Right atrium auricular region (tissue), 2 donors: ENCODE results near the gene ACTL6A. TPM values are rescaled to one million over a fixed set of nuclear protein-coding genes. Genes with fewer than 3 reads are reported as not detected.

Experiments
- DNase-seq: peaks from one replicate; pipeline ENCODE4 v3.0.0-alpha.2; 2019; ENCODE audit warnings: low spot score
- H3K27ac ChIP-seq, 2 donors: fragments of 200-600 bp; sonication (generic); 1 replicate in 1 of 2; 2 replicates in 1 of 2; pipeline ENCODE4 v1.5.1; 2016 to 2019
- H3K27me3 ChIP-seq, 2 donors: fragments of 200-600 bp; sonication (generic); one replicate each; pipeline versions ENCODE4 v1.5.1 to v1.6.0; 2017 to 2019
- H3K36me3 ChIP-seq: fragments of 200-600 bp; sonication (generic); one replicate; pipeline ENCODE4 v1.5.1; 2016
- H3K4me1 ChIP-seq, 2 donors: fragments of 200-600 bp; sonication (generic); one replicate each; pipeline versions ENCODE4 v1.5.1 to v1.6.0; 2017 to 2019
- H3K4me3 ChIP-seq, 2 donors: fragments of 200-600 bp; sonication (generic); 1 replicate in 1 of 2; 2 replicates in 1 of 2; pipeline ENCODE4 v1.5.1; 2017 to 2019; ENCODE audit warnings: mild to moderate bottlenecking in 1 of 2, moderate library complexity in 1 of 2
- H3K9me3 ChIP-seq, 2 donors: fragments of 200-600 bp; sonication (generic); one replicate each; pipeline ENCODE4 v1.5.1; 2019
- total RNA-seq, 2 donors: library from RNA; depleted of rRNA; stranded (reverse); fragments of >200 nt; gene quantifications; one replicate each; pipeline ENCODE4 v1.1.0, GENCODE V29; 2016
- TF ChIP-seq, protein P1 (sequence below), 2 donors: fragments of 200-600 bp; sonication (generic); IDR thresholded peaks; one replicate each; pipeline ENCODE4 v1.5.1; 2019; ENCODE audit warnings: antibody characterized with exemption in 2 of 2

ACTL6A gene
- total RNA-seq, 2 donors from 2014 or later, result 15.9 to 32.9 TPM

DNA sequence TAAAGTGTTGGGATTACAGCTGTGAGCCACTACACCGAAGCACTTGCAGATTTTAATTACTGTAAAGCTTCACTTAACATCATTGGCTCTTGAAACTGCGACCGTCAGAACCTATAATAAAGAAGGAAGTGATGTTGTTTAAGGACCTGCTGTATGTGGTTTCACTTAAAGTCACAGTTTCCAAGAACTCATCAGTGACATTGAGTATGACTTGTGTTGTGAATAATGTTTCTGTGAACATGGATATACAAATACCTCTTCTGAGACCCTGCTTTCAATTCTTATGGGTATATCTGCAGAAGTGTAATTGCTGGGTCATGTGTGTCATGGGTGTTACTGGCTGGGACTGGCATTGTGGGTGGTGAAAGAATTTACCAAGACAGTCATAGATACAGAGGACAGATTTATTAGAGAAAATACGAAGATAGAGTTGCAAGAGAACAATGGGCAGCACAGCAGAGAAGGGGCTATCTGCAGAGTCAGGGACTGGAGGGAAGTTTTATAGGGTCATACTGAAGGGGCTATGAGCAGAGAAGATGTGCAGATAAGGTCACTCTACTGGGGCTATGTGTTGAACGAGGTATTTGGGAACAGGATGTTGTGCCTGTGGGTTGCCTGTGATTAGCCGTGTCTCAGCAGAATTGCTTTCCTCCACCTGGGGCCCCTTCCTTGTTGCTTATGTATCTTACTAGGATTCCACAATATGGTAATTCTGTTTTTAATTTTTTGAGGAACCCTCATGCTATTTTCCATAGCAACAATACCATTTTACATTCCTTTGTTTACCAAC is 46.4 kb downstream of the ACTL6A start:
- TF ChIP-seq, protein P1, sequence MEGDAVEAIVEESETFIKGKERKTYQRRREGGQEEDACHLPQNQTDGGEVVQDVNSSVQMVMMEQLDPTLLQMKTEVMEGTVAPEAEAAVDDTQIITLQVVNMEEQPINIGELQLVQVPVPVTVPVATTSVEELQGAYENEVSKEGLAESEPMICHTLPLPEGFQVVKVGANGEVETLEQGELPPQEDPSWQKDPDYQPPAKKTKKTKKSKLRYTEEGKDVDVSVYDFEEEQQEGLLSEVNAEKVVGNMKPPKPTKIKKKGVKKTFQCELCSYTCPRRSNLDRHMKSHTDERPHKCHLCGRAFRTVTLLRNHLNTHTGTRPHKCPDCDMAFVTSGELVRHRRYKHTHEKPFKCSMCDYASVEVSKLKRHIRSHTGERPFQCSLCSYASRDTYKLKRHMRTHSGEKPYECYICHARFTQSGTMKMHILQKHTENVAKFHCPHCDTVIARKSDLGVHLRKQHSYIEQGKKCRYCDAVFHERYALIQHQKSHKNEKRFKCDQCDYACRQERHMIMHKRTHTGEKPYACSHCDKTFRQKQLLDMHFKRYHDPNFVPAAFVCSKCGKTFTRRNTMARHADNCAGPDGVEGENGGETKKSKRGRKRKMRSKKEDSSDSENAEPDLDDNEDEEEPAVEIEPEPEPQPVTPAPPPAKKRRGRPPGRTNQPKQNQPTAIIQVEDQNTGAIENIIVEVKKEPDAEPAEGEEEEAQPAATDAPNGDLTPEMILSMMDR (IDR thresholded peaks at IDR 0.05), result no peak

DNA sequence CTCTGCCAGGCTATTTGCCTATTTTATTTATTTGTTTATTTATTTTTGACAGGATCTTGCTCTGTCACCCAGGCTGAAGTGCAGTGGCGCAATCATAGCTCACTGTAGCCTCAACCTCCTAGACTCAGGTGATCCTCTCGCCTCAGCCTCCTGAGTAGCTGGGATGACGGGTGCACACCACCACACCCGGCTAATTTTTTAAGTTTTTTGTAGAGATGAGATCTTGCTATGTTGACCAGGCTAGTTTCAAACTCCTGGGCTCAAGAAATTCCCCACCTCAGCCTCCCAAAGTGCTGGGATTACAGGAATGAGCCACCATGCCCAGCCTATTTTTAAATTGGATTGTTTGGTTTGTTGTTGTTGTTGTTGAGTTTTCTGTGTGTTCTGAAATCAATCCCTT is 47.3 kb downstream of the ACTL6A start:
- no peak overlapping the region for H3K27ac ChIP-seq
- no peaks in the 10 kb centered on the region for H3K36me3 ChIP-seq
- TF ChIP-seq, protein P1 (IDR thresholded peaks at IDR 0.05), result no peak
- no peak overlapping the region for H3K4me3 ChIP-seq
- no peaks in the 10 kb centered on the region for H3K9me3 ChIP-seq
- no peak for DNase-seq
- peaks cover 0 to 49% of the 10 kb centered on the region in 2 donors for H3K4me1 ChIP-seq
- H3K27me3 ChIP-seq, result no peaks in the 10 kb centered on the region

More for the DNA sequence above, 46.4 kb downstream of the ACTL6A start:
- H3K4me1 ChIP-seq, result peaks cover 0 to 49% of the 10 kb centered on the region in 2 donors
- H3K9me3 ChIP-seq, result no peaks in the 10 kb centered on the region
- H3K27me3 ChIP-seq, result no peaks in the 10 kb centered on the region
- no peak for DNase-seq
- no peaks in the 10 kb centered on the region for H3K36me3 ChIP-seq
- no peak overlapping the region for H3K4me3 ChIP-seq
- H3K27ac ChIP-seq, result no peak overlapping the region

DNA sequence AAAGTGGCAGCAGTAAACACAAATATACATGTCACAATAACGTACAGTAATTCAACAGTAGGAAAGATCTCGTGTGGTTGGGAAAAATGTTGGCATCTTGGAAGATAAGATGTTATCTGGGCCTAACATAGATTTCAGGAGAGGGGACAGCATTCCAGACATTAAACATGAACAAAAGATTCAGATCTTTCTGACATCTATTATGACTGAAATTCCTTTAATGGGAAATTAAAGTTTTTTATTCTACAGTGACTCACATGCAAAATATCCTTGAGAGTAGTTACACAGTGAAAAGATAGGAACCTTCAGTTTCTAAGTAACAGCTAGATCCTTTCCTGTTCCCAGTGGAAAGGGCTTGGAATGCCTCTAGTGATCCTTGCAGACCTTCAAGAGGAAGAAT is 51.1 kb downstream of the ACTL6A start:
- peaks cover 0 to 21% of the 10 kb centered on the region in 2 donors for H3K4me1 ChIP-seq
- H3K27ac ChIP-seq, result no peak overlapping the region
- TF ChIP-seq, protein P1 (IDR thresholded peaks at IDR 0.05), result no peak
- no peak for DNase-seq
- H3K9me3 ChIP-seq, result no peaks in the 10 kb centered on the region
- H3K27me3 ChIP-seq, result no peaks in the 10 kb centered on the region
- H3K4me3 ChIP-seq, result no peak overlapping the region
- H3K36me3 ChIP-seq, result peaks cover 18% of the 10 kb centered on the region

DNA sequence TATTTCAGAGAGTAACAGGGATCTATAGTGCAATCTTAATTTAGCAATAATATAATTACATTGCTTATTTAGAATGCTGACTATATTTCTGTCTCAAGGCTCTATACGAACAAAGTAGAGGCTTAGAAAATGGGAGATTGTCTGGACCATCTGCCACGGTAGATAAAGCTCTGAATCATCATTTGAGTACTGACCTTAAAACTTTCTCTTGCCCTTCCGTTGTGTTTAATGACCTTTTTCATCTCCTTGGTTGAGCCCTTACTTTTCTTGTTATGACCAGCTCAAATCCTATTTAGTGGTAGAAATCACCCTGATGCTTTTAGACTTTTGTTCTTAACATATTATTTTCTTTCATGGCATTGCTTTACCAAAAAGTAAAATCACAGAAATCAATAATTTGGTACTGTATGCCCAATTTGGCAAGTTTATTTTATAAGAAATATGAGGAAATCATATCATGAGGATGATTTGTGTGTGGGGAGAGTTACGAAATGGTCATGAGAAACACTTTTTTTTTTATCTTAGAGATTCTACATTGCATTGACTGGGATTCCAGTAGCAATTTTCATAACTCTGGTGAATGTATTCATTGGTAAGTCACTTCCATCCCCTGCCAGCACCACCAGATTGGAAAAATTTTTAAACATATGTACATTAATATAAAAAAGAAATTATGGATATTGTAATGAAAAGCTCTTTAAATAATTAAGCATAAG is 52.9 kb downstream of the ACTL6A start:
- DNase-seq, result no peak
- Histone ChIP-seq H3K27me3 (no peaks in the 10 kb centered on the region), H3K36me3 (peaks cover 27% of the 10 kb centered on the region), H3K4me3 (no peak overlapping the region), H3K27ac (no peak overlapping the region), H3K4me1 (peaks cover 0 to 12% of the 10 kb centered on the region in 2 donors), H3K9me3 (no peaks in the 10 kb centered on the region)
- TF ChIP-seq, protein P1 (IDR thresholded peaks at IDR 0.05), result no peak

DNA sequence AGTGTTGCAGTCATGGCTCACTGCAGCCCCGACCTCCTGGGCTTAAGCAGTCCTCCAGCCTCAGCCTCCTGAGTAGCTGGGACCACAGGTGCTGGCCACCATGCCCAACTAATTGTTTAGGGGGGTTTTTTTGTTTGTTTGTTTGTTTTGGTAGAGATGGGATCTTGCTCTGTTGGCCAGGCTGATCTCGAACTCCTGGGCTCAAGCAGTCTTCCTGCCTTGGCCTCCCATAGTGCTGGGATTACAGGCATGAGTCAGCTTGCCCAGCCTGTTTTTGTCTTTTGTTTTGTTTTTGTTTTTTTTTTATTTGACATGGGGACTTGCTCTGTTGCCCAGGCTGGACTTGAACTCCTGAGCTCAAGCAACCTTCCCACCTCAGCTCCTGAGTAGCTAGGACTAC is 59.3 kb downstream of the ACTL6A start:
- Histone ChIP-seq H3K4me3 (no peak overlapping the region), H3K9me3 (no peaks in the 10 kb centered on the region), H3K4me1 (no peaks in the 10 kb centered on the region), H3K36me3 (peaks cover 83% of the 10 kb centered on the region), H3K27ac (no peak overlapping the region), H3K27me3 (no peaks in the 10 kb centered on the region)
- TF ChIP-seq, protein P1 (IDR thresholded peaks at IDR 0.05), result no peak
- no peak for DNase-seq
